H9 (cell line): ENCODE data around the gene SYNE2. TPM values are rescaled to one million over a fixed set of nuclear protein-coding genes. Genes with fewer than 3 reads are reported as not detected.

Source experiments
- DNase-seq: peaks from one replicate; pipeline ENCODE4 v3.0.0-alpha.2; 2017
- H2AFZ ChIP-seq: one replicate; pipeline ENCODE4 v1.6.1; 2013; ENCODE audit warnings: mild to moderate bottlenecking, low read length, control low read depth, moderate library complexity
- H2AK5ac ChIP-seq: 2 replicates; pipeline ENCODE4 v1.6.1; 2013; ENCODE audit warnings: low read length, control low read depth, mixed read lengths; ENCODE audit not compliant: insufficient read length
- H2BK120ac ChIP-seq: one replicate; pipeline ENCODE4 v1.6.1; 2013; ENCODE audit warnings: low read depth, mild to moderate bottlenecking, low read length, control low read depth, inconsistent platforms; ENCODE audit not compliant: poor library complexity, severe bottlenecking
- H2BK12ac ChIP-seq: 2 replicates; pipeline ENCODE4 v1.6.1; 2013; ENCODE audit warnings: low read length, control low read depth, mixed read lengths, low read depth; ENCODE audit not compliant: insufficient read length
- H2BK15ac ChIP-seq: 2 replicates; pipeline ENCODE4 v1.6.1; 2013; ENCODE audit warnings: low read depth, low read length, control low read depth
- H2BK20ac ChIP-seq: one replicate; pipeline ENCODE4 v1.6.1; 2013; ENCODE audit warnings: low read depth, mild to moderate bottlenecking, low read length, control low read depth, inconsistent platforms; ENCODE audit not compliant: poor library complexity, severe bottlenecking
- H2BK5ac ChIP-seq: 2 replicates; pipeline ENCODE4 v1.6.1; 2013; ENCODE audit warnings: low read length, control low read depth, mixed read lengths; ENCODE audit not compliant: insufficient read length
- H3K14ac ChIP-seq: 2 replicates; pipeline ENCODE4 v1.6.1; 2013; ENCODE audit warnings: low read length, control low read depth; ENCODE audit not compliant: insufficient read depth
- H3K18ac ChIP-seq: 2 replicates; pipeline ENCODE4 v1.6.1; 2013; ENCODE audit warnings: low read depth, mild to moderate bottlenecking, mixed read lengths, low read length, control low read depth; ENCODE audit not compliant: insufficient read length
- H3K23ac ChIP-seq: 2 replicates; pipeline ENCODE4 v1.6.1; 2013; ENCODE audit warnings: low read length, control low read depth, mixed read lengths, low read depth; ENCODE audit not compliant: insufficient read length
- H3K23me2 ChIP-seq: 2 replicates; pipeline ENCODE4 v1.6.1; 2013; ENCODE audit warnings: low read depth, mild to moderate bottlenecking, mixed read lengths, low read length, control low read depth; ENCODE audit not compliant: insufficient read length, poor library complexity, severe bottlenecking
- H3K27ac ChIP-seq: 2 replicates; pipeline ENCODE4 v1.5.1; 2013; ENCODE audit warnings: low read length, control low read depth, mixed read lengths, low read depth; ENCODE audit not compliant: insufficient read length
- H3K27me3 ChIP-seq: 2 replicates; pipeline ENCODE4 v1.6.1; 2013; ENCODE audit warnings: low read length, control low read depth, inconsistent platforms; ENCODE audit not compliant: insufficient read depth
- H3K4ac ChIP-seq: 2 replicates; pipeline ENCODE4 v1.6.1; 2013; ENCODE audit warnings: low read depth, mild to moderate bottlenecking, control low read depth, inconsistent platforms, low read length, moderate library complexity
- H3K4me1 ChIP-seq: 2 replicates; pipeline ENCODE4 v1.6.1; 2013; ENCODE audit warnings: low read length, control low read depth, inconsistent platforms; ENCODE audit not compliant: insufficient read depth
- H3K4me2 ChIP-seq: 2 replicates; pipeline ENCODE4 v1.6.1; 2013; ENCODE audit warnings: low read length, control low read depth, mixed read lengths; ENCODE audit not compliant: insufficient read length, insufficient read depth
- H3K56ac ChIP-seq: 2 replicates; pipeline ENCODE4 v1.6.1; 2013; ENCODE audit warnings: low read depth, mild to moderate bottlenecking, mixed read lengths, low read length, control low read depth; ENCODE audit not compliant: insufficient read length
- H3K79me1 ChIP-seq: 2 replicates; pipeline ENCODE4 v1.6.1; 2013; ENCODE audit warnings: low read depth, mild to moderate bottlenecking, moderate library complexity, low read length, control low read depth, inconsistent platforms; ENCODE audit not compliant: insufficient read depth, poor library complexity, severe bottlenecking
- H3K79me2 ChIP-seq: 2 replicates; pipeline ENCODE4 v1.6.1; 2013; ENCODE audit warnings: low read length, control low read depth, inconsistent platforms; ENCODE audit not compliant: insufficient read depth
- H3K9ac ChIP-seq: 2 replicates; pipeline ENCODE4 v1.6.1; 2013; ENCODE audit warnings: low read length, control low read depth, mixed read lengths; ENCODE audit not compliant: insufficient read length; ENCODE audit errors: extremely low read depth
- H3K9me3 ChIP-seq: one replicate; pipeline ENCODE4 v1.6.1; 2013; ENCODE audit warnings: low read depth, low read length, inconsistent platforms; ENCODE audit not compliant: control insufficient read depth
- H3T11ph ChIP-seq: one replicate; pipeline ENCODE4 v1.6.1; 2013; ENCODE audit warnings: mild to moderate bottlenecking, low read length, control low read depth, inconsistent platforms
- H4K20me1 ChIP-seq: one replicate; pipeline ENCODE4 v1.6.1; 2013; ENCODE audit not compliant: control insufficient read depth, insufficient read length, insufficient read depth
- H4K5ac ChIP-seq: 2 replicates; pipeline ENCODE4 v1.6.1; 2013; ENCODE audit warnings: low read depth, mild to moderate bottlenecking, mixed read lengths, low read length, control low read depth; ENCODE audit not compliant: insufficient read length
- H4K8ac ChIP-seq: replicated peaks from 2 replicates; pipeline ENCODE4 v1.6.1; 2013; ENCODE audit warnings: low read length, control low read depth, mixed read lengths, low read depth; ENCODE audit not compliant: insufficient read length
- H4K91ac ChIP-seq: 2 replicates; pipeline ENCODE4 v1.6.1; 2013; ENCODE audit warnings: low read depth, mild to moderate bottlenecking, moderate library complexity, mixed read lengths, low read length, control low read depth; ENCODE audit not compliant: insufficient read length
- H3K27ac Mint-ChIP-seq, 3 experiments: 2 replicates in 2 of 3; 3 replicates in 1 of 3; pipeline ENCODE4 v1.8.0; 2020 to 2021; ENCODE audit warnings: mixed read lengths in 3 of 3, mild to moderate bottlenecking in 1 of 3, moderate library complexity in 1 of 3
- H3K27me3 Mint-ChIP-seq: 2 replicates; pipeline ENCODE4 v1.8.0; 2021; ENCODE audit warnings: low read depth, mild to moderate bottlenecking, moderate library complexity, mixed read lengths
- H3K36me3 Mint-ChIP-seq, 3 experiments: 2 replicates in 2 of 3; 3 replicates in 1 of 3; pipeline ENCODE4 v1.8.0; 2020 to 2021; ENCODE audit warnings: low read depth in 3 of 3, mixed read lengths in 3 of 3; ENCODE audit not compliant: insufficient read depth in 1 of 3
- H3K4me1 Mint-ChIP-seq, 2 experiments: 2 replicates each; pipeline ENCODE4 v1.8.0; 2020; ENCODE audit warnings: mixed read lengths in 2 of 2
- H3K4me3 Mint-ChIP-seq, 2 experiments: 2 replicates in 1 of 2; 3 replicates in 1 of 2; pipeline ENCODE4 v1.8.0; 2020 to 2021; ENCODE audit warnings: mild to moderate bottlenecking in 2 of 2, mixed read lengths in 2 of 2, moderate library complexity in 1 of 2
- H3K9me3 Mint-ChIP-seq, 2 experiments: 2 replicates in 1 of 2; 3 replicates in 1 of 2; pipeline ENCODE4 v1.8.0; 2020; ENCODE audit warnings: mild to moderate bottlenecking in 2 of 2, mixed read lengths in 2 of 2, moderate library complexity in 1 of 2
- CTCF ChIP-seq: fragments of 200-600 bp; sonication (generic); conservative IDR thresholded peaks from 3 replicates; pipeline ENCODE4 v1.8.0; 2021; ENCODE audit warnings: antibody characterized with exemption, mild to moderate bottlenecking
- WGBS: extraction: QIAGEN DNeasy Blood & Tissue Kit; methylation state at CpG from one replicate; pipeline ENCODE4 v1.1.7; 2013; ENCODE audit warnings: missing lambda C conversion rate, low lambda C conversion rate, mixed read lengths; ENCODE audit not compliant: insufficient read length; ENCODE audit errors: extremely low coverage; 5-methylcytosine and 5-hydroxymethylcytosine counted together
- total RNA-seq: library from RNA; stranded (reverse); gene quantifications from 2 replicates; pipeline ENCODE4 v1.2.1, GENCODE V29; 2021

The SYNE2 gene
- total RNA-seq, 1 experiment from 2014 or later, result 43.3 TPM

GRCh38 chr14:63893701-63894458 is 41.1 kb downstream of the SYNE2 start:
- H3K9me3 ChIP-seq, result no peaks in the 10 kb centered on the region
- peaks cover 0 to 3% (median 0%) of the 10 kb centered on the region in 3 experiments; a peak in 2 of 7 replicates for H3K36me3 Mint-ChIP-seq
- H3K14ac ChIP-seq, result peak overlapping the region; percentile 17; the same call in 1 of the 2 replicates
- no peak overlapping the region for H3K27ac ChIP-seq
- H3T11ph ChIP-seq, result no peak overlapping the region
- no peak overlapping the region for H3K4me3 Mint-ChIP-seq
- H4K91ac ChIP-seq, result no peak overlapping the region
- peaks cover 42 to 44% of the 10 kb centered on the region in 2 experiments for H3K4me1 Mint-ChIP-seq
- no peak overlapping the region for H2BK5ac ChIP-seq
- no peak overlapping the region for H2AK5ac ChIP-seq
- H3K23me2 ChIP-seq, result no peaks in the 10 kb centered on the region
- peak overlapping the region in 2 of 3 experiments; percentile 90 to 97; a peak in 5 of 7 replicates for H3K27ac Mint-ChIP-seq
- no peaks in the 10 kb centered on the region for H3K9me3 Mint-ChIP-seq
- peaks cover 9% of the 10 kb centered on the region; the same call in 1 of the 2 replicates for H3K4me1 ChIP-seq
- no peak overlapping the region for H4K8ac ChIP-seq
- H4K5ac ChIP-seq, result no peak overlapping the region
- H4K20me1 ChIP-seq, result no peaks in the 10 kb centered on the region
- H2BK12ac ChIP-seq, result no peak overlapping the region
- no peak overlapping the region for H2AFZ ChIP-seq
- H3K9ac ChIP-seq, result no peak overlapping the region
- H2BK120ac ChIP-seq, result no peak overlapping the region
- no peak overlapping the region for H3K23ac ChIP-seq
- no peak overlapping the region for H3K56ac ChIP-seq
- no peak overlapping the region for H3K4ac ChIP-seq
- H3K4me2 ChIP-seq, result no peak overlapping the region
- no CpG with 5 or more reads among the region's 5 CpGs for WGBS
- no peak for DNase-seq
- H3K79me1 ChIP-seq, result no peaks in the 10 kb centered on the region
- no peaks in the 10 kb centered on the region; the same call in 1 of the 2 replicates for H3K27me3 Mint-ChIP-seq
- H3K79me2 ChIP-seq, result no peaks in the 10 kb centered on the region; the same call in 1 of the 2 replicates
- no peak overlapping the region for H2BK20ac ChIP-seq
- no peaks in the 10 kb centered on the region for H3K27me3 ChIP-seq
- no peak for TF ChIP-seq CTCF
- H2BK15ac ChIP-seq, result no peak overlapping the region
- peak overlapping the region; percentile 67 for H3K18ac ChIP-seq
